ENCODE results near the gene LNP1. TPM values are rescaled to one million over a fixed set of nuclear protein-coding genes. Genes with fewer than 3 reads are reported as not detected.

Gene LNP1
- total and polyA plus RNA-seq, 2 of the 13 experiments (the other 11 are each of a cell fraction or from before 2014, with no cell fraction given), result 3.6 to 7.0 TPM

DNA sequence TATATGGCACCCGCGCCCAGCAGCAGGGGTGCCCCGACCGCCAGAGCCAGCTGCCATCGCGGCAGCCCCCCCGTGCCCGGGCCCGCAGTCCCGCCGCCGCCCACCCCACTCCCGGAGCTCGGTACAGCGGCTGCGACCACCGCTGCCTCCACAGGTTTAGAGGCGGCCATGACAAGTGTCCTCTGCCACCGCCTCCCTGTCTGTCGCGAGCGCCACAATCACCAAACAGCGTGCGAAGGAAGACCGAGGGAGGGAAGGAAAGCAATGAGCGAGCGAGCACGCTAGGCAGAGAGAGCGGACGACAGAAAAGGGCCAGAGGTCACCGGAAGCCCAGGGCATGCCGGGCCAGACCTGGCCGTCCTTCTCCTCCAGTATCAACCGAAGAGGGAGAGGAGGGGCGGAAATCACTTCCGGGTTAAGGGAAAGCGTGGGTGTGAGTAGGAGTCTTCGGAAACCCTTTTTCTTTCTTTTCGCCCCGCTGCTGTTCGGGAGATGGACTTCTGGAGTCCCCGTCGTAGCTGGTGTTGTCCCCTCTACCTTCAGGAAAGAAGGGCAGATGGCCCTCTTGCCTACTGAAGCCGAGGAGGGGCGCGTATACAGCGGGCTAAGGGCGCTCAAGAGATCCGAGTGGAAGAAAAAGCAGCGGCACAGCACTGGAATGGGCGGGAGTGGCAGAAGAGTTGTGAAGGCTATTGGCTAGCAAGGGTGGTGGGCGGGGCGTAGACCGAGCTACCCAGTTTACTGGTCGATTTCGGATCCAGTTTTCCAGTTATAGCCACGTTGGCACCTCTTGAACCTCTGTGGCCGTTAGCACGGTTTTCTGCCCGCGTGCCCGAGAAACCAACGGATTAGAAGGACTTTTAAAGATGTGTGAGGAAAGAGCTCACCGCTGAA is at the start of gene LNP1, which contains the start of gene TOMM70 (continued):
- TF ChIP-seq ZBTB33 (CRISPR knock-in tag; IDR thresholded peaks at IDR 0.05) (no peak), ZNF512 (CRISPR knock-in tag; IDR thresholded peaks at IDR 0.05) (no peak), LRRFIP1 (CRISPR knock-in tag; conservative IDR thresholded peaks at IDR 0.05) (no peak), ZNF792 (CRISPR knock-in tag; IDR thresholded peaks at IDR 0.05) (peak; percentile 29), PLRG1 (conservative IDR thresholded peaks at IDR 0.05) (no peak), SMC3 (IDR thresholded peaks at IDR 0.05; ENCODE audit: low read length) (no peak), ATF5 (CRISPR knock-in tag; IDR thresholded peaks at IDR 0.05; ENCODE audit: low read depth) (0 out of 2 replicates have a peak, but pooled peaks have one; percentile 39), RFX1 (IDR thresholded peaks at IDR 0.05) (no peak), PAF1 (CRISPR knock-in tag; IDR thresholded peaks at IDR 0.05) (no peak), ZNF607 (CRISPR knock-in tag; IDR thresholded peaks at IDR 0.05; ENCODE audit: borderline replicate concordance) (peak; percentile 85; the same call in 1 of the 2 replicates), CENPX (CRISPR knock-in tag; IDR thresholded peaks at IDR 0.05) (no peak), ZNF577 (CRISPR knock-in tag; IDR thresholded peaks at IDR 0.05; ENCODE audit: borderline replicate concordance, low read depth) (0 out of 2 replicates have a peak, but pooled peaks have one; percentile 71), MBD4 (IDR thresholded peaks at IDR 0.05; ENCODE audit: borderline replicate concordance, low read length) (no peak), PREB (CRISPR knock-in tag; IDR thresholded peaks at IDR 0.05) (no peak), ZNF768 (CRISPR knock-in tag; IDR thresholded peaks at IDR 0.05) (no peak), HNRNPH1 (optimal IDR thresholded peaks at IDR 0.05; ENCODE audit: low read depth, low read length) (no peak)
- TF ChIP-seq, protein P1, sequence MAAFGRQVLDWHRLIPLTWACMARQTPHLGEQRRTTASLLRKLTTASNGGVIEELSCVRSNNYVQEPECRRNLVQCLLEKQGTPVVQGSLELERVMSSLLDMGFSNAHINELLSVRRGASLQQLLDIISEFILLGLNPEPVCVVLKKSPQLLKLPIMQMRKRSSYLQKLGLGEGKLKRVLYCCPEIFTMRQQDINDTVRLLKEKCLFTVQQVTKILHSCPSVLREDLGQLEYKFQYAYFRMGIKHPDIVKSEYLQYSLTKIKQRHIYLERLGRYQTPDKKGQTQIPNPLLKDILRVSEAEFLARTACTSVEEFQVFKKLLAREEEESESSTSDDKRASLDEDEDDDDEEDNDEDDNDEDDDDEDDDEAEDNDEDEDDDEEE (CRISPR knock-in tag; IDR thresholded peaks at IDR 0.05), result no peak; the same call in 1 of the 2 replicates
